Activated CD8-positive, alpha-beta memory T cell treated with anti-CD3 and anti-CD28 coated beads for 1 hour (primary cell): ENCODE measurements around the gene HGS.
"Not testable (repeated sequence)": the region's sequence is repeated elsewhere in the genome, so short reads cannot be mapped to it uniquely, and the experiment has no call there.

Experiments used
- DNase-seq, 2 donors: peaks; one replicate each; pipeline ENCODE4 v3.0.0-alpha.2; 2020; ENCODE audit warnings: low read depth in 1 of 2; ENCODE audit errors: extremely low read depth in 1 of 2

HGS gene

GRCh38 chr17:81656118-81656743, 27.6 kb upstream of the HGS start, which contains the start of gene PDE6G:
PDE6G (minus strand) TSS chr17:81656542; CDS start chr17:81653305, 3,237 bp downstream.
- no peak for DNase-seq

GRCh38 chr17:81656835-81657234, 27.0 kb upstream of the HGS start:
- DNase-seq, result no peak

- no peak for DNase-seq
These were observed 24.8 kb upstream of the HGS start for GRCh38 chr17:81659038-81659437.

- no peak for DNase-seq
These were observed 23.4 kb upstream of the HGS start for GRCh38 chr17:81660441-81660840.

- no peak for DNase-seq
These were observed 21.8 kb upstream of the HGS start for GRCh38 chr17:81662002-81662401.

- DNase-seq, result no peak
These were observed 19.8 kb upstream of the HGS start for GRCh38 chr17:81664051-81664470.

GRCh38 chr17:81665205-81666091, 18.4 kb upstream of the HGS start:
- no peak for DNase-seq

- no peak for DNase-seq
These were observed 17.8 kb upstream of the HGS start for GRCh38 chr17:81666092-81666341.

GRCh38 chr17:81666342-81667191, 17.2 kb upstream of the HGS start, which contains the start of the genes CCDC137 and OXLD1:
CCDC137 (plus strand) TSS chr17:81666737; CDS start chr17:81666767, 30 bp downstream.
OXLD1 (minus strand) TSS chr17:81666605; CDS start chr17:81666577, 28 bp downstream.
- DNase-seq, result peak; percentile 81 to 86

GRCh38 chr17:81667754-81668153, 16.1 kb upstream of the HGS start:
- DNase-seq, result no peak

GRCh38 chr17:81672504-81672903, 11.3 kb upstream of the HGS start:
- no peak for DNase-seq

GRCh38 chr17:81672954-81673353, 10.9 kb upstream of the HGS start:
- DNase-seq, result no peak

- DNase-seq, result no peak
These were observed 10.1 kb upstream of the HGS start for GRCh38 chr17:81673561-81674258.

GRCh38 chr17:81675515-81676221, 8.1 kb upstream of the HGS start:
- DNase-seq, result not testable (repeated sequence)

GRCh38 chr17:81676906-81677305, 6.9 kb upstream of the HGS start:
- DNase-seq, result no peak

GRCh38 chr17:81680150-81680549, 3.7 kb upstream of the HGS start:
- no peak for DNase-seq

- DNase-seq, result no peak
These were observed 2.1 kb upstream of the HGS start for GRCh38 chr17:81681672-81682071.

GRCh38 chr17:81682565-81683207, 1.1 kb upstream of the HGS start:
- DNase-seq, result no peak

GRCh38 chr17:81683208-81683583, 615 bp upstream of the HGS start:
- no peak for DNase-seq
